Measurements from ENCODE around the gene GAL3ST1.
"Not testable (repeated sequence)": the region's sequence is repeated elsewhere in the genome, so short reads cannot be mapped to it uniquely, and the experiment has no call there.

The GAL3ST1 gene

DNA sequence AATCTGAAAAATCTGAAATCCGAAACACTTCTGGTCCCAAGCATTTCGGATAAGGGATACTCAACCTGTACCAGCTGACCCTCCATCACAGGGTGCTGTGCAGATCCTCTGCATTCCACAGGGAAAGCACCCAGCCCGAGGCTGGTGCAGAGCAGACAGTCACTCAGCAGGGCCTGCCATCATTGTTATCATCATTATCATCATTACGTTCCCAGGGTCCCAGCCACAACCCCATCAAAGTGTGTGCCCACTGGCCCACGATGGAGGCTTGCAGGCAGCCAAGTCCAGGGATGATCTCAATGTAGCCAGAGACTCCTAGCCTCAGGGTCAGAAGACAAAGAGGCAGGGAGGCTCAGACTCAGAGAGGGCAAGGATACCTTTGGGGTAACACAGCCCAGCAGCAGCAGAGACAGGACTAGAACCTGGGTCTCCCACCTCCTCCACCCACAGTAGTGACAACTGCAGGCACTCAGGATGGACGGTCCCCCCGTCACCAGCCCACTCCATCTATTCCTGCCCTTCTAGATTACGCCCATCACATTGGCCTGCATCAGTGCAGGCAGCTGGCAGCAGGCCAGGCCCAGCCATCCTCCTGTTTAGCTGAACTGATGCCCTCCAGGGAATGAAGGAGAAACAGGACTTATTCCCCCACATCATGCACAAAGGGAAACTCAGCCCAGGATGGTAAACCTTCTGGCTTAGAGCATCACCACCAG lies 10.3 kb downstream of the GAL3ST1 start:
- DNase-seq (ENCODE audit: low spot score): no peak

DNA sequence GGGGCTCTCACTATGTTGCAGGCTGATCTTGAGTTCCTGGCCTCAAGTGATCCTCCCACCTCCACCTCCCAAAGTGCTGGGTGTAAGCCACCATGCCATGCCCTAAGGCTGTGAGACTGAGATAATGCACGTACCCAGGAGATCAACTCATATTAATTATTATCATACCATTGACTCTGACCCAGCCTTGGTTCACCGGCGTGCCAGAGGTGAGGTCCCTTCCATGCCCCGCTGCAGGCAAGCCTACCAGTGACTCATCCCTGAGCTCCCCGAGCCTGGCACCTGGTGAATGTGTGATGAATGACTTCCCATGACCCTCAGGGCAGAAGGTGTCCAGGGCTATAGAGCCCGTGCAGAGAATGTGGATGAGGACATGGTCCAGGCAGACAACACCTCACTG lies 12.1 kb downstream of the GAL3ST1 start:
- no peak for DNase-seq (ENCODE audit: low spot score)

DNA sequence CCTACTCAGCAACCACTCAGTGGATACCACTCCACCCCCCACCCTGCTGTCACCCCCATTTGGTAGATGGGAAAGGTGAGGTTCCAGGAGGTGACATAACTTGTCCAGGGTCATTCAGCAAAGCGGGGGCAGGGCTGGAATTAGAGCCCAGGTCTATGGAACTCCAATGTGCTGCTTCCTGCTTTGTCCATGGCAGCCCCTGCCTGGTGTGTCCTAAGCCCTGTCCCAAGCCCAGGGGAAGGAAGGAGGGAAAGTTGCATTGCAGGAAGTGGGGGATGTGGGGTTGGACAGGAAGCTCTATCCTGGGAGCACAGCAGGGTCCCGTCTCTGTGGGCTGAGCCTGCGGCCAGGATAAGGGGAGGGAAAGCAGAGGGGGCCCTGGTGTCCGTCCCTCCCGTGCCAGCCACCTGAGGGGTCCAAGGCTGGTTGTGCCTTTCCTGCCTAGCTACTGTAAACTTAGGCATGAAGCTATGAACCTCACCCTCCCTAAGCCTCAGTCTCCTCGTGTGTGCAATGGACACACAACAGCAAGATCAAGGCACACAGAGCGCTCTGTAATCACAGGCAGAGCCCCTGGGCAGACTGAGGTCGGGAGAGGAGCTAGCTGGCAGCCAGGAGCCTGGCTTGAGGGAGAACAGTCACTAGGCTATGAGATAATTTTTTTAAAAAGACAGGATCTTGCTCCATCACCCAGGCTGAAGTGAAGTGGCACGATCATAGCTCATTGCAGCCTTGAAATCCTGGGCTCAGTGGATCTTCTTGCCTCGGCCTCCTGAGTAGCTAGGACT lies 12.9 kb downstream of the GAL3ST1 start:
- DNase-seq (ENCODE audit: low spot score): no peak

DNA sequence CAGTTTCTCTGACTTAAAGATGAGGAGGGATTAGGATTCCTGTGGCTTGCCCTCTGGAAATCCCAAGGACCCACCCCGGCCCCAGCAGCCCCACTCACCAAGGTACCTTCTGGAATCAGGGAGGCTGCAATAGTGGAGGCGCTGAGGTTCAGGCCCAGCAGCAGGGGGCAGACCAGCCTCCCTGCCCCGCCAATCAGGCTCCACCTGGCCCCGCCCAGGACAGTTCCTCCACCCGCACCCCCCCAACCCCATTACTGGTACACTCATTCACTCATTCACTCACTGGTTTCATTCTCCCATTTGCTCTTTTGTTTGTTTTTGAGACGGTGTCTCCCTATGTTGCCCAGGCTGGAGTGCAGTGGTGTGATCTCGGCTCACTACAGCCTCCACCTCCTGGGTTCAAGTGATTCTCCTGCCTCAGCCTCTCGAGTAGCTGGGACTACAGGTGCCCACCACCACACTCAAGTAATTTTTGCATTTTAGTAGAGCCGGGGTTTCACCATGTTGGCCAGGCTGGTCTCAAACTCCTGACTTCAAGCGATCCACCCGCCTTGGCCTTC lies 13.7 kb downstream of the GAL3ST1 start:
- DNase-seq (ENCODE audit: low spot score): not testable (repeated sequence)

DNA sequence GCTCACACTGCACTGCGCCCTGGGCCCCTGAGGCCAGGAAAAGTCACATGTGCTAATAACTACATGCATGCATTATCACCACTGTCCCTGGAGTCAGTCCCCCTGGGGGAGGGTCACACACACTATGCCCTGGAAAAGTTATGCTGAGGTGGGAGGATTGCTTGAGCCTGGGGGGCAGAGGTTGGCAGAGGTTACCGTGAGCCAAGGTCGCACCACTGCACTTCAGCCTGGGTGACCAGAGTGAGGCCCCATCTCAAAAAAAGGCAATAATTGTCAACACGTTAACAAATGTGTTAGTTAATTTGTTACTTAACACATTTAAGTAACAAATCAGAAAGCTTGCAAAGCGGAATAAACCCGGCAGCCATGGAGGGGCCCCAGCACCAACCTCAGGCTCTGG lies 14.6 kb downstream of the GAL3ST1 start:
- no peak for DNase-seq (ENCODE audit: low spot score)

DNA sequence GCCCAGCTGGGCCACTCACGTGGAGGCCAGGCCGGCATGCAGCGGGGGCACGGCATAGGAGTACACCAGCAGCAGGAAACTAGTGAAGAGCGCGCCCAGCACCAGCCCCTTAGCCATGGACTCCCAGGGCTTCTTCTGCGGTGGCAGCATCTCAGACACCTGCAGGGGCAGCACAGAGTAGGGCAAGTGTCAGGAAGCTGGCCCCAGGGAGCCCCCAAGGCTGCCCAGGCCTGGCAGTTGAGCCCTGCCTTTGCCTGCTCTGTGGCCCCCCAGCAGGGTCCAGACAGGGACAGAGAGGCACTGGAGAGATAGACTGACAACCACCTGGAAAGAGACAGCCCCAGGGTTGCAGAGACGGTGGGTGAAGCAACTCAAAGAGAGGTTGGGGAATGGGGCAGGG lies 17.2 kb downstream of the GAL3ST1 start:
- no peak for DNase-seq (ENCODE audit: low spot score)

DNA sequence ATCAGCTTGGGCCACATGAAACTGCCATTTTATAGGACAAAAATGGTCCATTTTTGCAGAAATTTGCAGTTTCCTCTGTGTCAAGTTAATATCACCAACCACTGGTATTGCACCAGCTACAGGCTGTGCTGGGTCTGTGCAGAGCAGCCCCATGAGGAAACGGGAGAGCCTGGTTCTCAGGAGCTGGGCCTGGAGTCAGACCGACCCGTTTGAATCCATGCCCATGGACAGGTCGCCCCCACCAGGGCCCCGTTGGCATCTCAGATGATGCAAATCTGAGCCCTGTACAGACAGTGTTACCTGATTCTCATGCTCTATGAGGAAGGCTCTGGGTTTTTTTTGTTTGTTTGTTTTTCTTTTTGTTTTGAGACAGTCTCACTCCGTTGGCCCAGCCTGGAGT lies 18.1 kb downstream of the GAL3ST1 start:
- DNase-seq (ENCODE audit: low spot score): peak; percentile 36

DNA sequence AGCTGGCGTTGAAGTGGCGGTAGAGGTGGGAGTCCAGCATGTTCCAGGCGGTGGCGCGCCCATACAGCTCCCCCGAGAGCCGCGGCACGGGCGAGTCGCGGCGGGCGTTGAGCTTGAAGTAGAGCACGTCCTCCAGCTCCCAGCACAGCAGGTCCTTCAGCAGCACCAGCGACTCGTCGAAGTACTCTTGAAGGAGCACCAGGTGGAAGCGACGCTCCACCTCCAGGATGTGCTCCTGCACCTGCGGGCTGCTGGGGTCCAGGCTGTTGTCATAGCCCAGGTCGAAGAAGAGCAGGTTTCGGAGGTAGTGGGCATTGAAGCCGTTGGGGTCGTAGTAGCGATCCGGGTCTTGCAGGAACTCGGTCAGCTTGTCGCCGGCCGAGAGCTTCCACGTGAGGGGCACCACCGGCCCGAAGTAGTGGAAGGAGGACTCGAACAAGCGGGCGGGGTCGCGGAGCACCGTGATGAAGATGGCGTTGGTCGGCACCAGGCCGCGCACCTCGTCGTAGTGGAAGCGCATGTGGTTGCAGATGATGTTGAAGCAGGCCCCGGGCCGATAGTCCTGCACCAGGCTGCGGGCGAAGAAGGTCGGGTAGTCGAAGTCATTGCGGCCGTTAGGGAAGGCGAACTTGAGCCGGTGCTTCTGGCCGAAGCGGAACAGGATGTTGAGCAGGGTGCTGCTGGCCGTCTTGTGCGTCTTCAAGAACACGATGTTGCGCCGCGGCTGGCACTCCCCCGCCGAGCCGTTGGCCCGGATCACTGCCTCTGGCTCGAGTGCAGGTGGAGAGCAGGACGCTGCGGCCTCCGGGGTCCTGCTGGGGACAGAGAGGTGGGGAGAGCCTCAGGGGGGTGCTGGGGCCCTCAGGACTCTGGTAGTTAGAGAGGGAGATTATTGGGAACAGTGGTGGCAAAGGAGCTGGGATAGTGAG lies 18.9 kb downstream of the GAL3ST1 start:
- no peak for DNase-seq (ENCODE audit: low spot score)

DNA sequence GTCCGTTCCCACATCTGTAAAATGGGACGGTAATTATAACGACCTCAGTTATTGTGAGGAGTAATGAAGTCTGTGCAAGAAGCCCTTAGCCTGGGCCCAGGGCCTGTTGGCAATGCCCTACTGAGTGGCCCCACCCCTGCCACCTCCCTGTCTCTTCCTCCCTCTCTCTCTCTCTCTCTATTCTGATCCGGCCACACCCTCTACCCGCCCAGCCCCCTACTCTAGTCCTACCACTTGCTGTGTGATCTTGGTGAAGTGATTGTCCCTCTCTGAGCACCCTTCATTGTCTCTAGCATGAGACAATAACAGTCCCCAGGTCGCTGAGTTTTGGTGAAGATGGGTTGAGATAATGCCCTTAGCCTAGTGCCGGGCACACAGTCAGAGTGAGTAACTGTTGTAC lies 20.5 kb downstream of the GAL3ST1 start:
- no peak for DNase-seq (ENCODE audit: low spot score)

DNA sequence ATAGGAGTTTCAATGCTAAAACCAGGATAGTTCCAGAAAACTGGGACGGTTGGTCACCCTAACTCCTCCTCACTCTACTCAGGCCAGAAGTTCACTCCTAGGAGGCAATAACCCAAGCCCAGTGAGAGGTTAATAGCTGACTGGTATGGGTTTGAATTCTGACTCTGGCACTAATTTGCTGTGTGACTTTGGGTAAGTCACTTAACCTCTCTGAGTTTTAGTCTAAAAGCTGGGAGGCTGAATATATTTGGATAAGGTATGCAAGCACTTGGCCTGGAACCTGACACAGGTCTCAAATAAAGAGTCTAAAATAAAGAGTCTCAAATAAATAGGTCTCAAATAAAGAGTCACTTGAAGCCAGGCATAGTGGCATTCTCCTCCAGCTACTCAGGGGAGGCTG lies 21.7 kb downstream of the GAL3ST1 start:
- no peak for DNase-seq (ENCODE audit: low spot score)

DNA sequence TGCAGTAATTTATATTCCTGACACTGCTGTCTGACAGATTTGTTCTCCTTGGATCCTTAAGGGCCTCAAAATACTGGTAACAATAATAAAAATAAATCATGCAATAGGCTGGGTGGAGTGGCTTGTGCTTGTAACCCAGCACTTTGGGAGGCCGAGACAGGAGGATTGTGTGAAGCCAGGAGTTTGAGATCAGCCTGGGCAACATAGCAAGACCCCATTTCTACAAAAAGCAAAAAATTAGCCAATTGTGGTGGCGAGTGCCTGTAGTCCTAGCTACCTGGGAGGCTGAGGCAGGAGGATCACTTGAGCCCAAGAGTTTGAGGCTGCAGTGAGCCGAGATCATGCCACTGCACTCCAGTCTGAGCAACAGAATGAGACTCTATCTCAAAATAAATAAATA lies 22.7 kb downstream of the GAL3ST1 start:
- DNase-seq (ENCODE audit: low spot score): not testable (repeated sequence)

DNA sequence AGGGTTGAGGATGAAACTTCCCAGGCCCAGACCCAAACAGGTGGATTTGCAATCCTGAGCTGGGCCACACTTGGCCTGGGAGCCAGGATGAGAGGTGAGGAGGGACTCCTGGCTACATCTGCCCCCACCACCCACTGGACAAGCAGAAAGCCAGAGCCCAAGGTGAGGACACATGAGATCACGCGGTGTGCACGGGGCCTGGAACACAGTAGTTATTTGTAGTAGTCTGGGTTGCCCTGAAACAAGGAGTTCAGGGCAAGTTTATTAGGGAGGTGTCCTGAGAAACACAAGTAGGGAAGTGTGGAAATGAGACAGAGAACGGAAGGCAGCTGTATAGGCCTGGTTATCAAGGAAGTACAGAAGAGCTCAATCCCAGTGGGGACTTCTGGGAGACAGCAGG lies 27.3 kb downstream of the GAL3ST1 start:
- no peak for DNase-seq (ENCODE audit: low spot score)

DNA sequence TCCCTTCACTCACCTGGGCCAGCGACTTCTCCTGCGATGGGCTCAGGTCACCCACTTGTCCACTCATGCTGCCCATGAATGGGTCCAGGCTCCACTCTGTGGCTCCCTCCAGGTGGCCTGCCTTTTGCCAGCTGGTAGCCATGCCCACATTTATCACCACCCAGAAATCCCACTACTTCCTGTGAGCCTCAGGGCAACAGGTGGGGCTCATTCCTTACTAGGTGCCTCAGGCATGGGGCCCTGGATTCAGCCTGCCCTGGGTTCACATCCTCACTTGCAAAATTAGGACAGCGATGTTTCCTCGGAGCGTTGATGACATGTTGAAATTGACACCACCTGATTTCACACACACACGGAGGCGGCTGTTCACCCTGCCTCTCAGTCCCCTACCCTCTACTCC lies 27.8 kb downstream of the GAL3ST1 start, which contains the start of gene SEC14L6:
Gene SEC14L6, minus strand, starts transcription at position 126 of the 400 bp plus-strand sequence. Its CDS starts 59 bp downstream, at position 67.
- no peak for DNase-seq (ENCODE audit: low spot score)

DNA sequence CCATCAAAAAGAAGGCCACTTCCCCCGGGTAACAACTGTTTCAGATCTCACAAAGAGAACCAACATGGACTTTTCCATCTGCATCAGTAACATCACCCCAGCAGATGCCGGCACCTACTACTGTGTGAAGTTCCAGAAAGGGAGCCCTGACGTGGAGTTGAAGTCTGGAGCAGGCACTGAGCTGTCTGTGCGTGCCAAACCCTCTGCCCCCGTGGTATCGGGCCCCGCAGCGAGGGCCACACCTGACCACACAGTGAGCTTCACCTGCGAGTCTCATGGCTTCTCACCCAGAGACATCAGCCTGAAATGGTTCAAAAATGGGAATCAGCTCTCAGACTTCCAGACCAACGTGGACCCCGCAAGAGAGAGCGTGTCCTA lies 31.7 kb downstream of the GAL3ST1 start:
- no peak for DNase-seq (ENCODE audit: low spot score)

DNA sequence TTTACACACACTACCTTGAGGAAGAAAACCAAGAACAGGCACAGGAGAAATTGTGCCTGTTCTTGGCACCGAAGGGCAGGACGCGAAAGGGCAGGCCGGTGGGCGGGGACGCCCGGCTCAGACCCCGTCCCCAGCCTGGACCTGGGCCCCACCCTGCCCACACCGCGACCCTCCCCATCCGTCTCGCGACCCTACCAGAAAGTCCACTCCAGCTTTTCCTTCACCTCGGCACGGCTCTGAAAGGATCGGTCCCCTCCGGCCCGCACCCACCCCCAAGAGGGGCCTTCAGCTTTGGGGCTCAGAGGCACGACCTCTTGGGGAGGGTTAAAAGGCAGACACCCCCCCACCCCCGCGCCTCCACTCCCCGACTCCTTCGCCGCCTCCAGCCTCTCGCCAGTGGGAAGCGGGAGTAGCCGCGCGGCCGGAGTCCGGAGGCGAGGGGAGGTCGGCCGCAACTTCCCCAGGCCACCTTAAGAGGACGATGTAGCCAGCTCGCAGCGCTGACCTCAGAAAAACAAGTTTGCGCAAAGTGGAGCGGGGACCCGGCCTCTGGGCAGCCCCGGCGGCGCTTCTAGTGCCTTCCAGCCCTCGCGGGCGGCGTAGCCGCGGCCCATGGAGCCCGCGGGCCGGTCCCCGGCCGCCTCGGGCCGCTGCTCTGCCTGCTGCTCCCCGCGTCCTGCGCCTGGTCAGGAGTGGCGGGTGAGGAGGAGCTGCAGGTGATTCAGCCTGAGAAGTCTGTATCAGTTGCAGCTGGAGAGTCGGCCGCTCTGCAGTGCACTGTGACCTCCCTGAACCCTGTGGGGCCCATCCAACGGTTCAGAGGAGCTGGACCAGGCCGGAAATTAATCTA lies 32.3 kb downstream of the GAL3ST1 start:
- DNase-seq (ENCODE audit: low spot score): no peak

DNA sequence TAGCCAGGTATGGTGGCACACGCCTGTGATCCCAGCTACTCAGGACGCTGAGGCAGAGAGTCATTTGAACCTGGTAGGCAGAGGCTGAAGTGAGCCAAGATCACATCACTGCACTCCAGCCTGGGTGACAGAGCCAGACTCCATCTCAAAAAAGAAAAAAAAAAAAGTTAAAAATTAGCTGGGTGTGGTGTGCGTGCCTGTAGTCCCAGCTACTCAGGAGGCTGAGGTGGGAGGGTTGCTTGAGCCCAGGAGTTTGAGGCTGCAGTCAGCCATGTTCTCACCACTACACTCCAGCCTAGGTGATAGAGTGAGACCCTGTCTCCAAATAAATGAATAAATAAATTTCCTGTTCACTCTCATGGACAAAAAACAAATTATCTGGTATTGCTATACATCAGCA lies 33.0 kb downstream of the GAL3ST1 start:
- DNase-seq (ENCODE audit: low spot score): not testable (repeated sequence)

DNA sequence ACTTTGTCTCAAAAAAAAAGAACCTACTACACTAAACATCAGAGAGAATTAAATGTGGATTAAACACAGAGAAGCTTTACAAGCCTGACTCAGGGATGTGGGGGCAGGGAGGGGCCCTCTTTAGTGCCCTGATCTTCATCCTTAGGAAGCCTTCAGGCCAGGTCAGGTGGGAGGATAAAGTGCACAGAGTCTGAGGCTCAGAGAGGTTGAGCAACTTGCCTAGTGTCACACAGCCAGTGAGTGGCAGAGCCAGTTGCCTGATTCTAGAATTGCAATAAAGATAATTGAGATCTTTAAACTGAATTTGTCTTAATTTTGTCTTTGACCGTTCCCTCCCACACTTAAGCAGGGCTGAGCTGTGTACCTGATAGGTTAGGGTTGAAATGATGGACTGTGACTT lies 35.1 kb downstream of the GAL3ST1 start:
- DNase-seq (ENCODE audit: low spot score): no peak

DNA sequence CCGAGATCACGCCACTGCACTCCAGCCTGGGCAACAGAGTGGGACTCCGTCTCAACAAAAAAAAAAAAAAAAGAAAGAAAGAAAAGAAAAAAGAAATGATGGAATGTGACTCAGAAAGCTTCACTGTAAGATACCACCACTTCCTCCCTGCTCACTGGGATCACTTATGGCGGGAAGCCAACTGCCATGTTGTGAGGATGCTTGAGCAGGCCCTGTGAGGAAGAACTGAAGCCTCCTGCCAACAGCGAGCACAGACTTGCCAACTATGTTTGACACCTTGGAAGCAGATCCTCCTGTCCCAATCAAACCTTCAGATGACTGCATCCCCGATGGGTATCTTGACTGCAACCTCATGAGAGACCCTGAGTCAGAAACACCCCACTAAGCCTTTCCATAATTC lies 36.2 kb downstream of the GAL3ST1 start:
- DNase-seq (ENCODE audit: low spot score): no peak

DNA sequence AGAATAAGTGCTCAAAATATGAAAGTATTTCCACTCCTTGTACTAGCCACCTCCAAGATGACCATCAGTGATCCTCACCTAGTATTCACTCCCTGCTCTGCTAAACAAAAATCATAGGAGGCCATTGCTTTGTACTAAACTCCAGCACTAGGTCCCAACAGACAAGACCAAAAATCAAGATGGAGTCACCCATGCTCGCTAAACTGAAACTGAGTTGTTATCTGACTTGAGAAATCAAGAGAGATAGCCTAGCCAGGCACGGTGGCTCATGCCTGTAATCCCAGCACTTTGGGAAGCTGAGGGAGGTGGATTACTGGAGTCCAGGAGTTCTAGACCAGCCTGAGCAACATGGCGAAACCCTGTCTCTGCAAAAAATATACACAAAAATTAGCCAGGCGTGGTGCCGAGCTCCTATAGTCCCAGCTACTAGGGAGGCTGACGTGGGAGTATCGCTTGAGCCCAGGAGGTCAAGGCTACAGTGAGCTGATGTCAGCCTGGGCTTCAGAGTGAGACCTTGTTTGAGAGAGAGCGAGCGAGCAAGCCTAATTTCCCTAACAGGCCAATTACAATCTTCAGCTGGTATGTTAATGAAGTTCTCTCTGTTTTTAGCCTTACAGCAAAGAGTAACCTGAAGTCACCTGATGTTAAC lies 37.3 kb downstream of the GAL3ST1 start:
- no peak for DNase-seq (ENCODE audit: low spot score)

DNA sequence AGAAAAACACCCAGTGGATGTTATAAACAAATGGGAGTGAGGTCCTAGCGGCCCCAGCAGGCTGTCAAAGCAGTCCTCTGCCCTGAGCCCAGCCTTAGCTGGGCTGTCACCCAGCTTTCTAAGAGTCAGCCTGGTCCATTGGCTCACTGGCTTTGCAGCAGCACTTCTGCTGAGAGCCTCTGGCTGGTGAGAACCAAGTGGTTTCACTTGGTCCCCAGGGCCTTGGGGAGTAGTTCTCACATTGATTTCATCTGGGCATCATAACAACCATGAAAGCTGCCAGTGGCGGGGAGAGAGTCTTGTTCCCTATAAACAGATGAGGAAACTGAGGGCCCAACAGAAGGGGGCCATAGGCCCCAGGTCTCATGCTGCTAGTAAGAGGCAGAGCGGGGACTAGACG lies 39.3 kb downstream of the GAL3ST1 start:
- DNase-seq (ENCODE audit: low spot score): no peak
